ENCODE measurements around the gene CUX1. TPM values are rescaled to one million over a fixed set of nuclear protein-coding genes. Genes with fewer than 3 reads are reported as not detected.

The CUX1 gene
- total and polyA plus RNA-seq, 10 of the 15 experiments (the other 5 are each of a cell fraction or from before 2014, with no cell fraction given) = 6.1 to 48.6 (median 25.9) TPM

DNA sequence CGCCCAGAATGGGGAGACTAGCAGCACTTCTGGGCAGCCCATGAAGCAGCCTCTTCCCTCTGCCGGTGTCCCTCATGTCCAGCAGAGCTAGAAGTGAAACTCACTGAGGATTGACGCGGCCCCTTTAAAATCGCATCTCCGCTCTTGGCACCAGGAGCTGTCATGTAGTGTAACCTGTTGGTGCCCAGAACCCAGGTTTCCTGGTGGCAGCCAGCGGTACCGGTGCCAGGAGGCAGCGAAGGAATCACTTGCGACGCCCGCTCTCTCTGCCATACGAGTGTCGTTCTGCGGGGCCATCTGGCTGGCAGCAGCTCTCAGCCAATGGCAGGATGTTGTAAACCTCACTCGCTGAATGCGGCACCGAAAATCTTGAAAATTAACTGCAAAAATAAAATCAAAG, 82.7 kb downstream of the CUX1 start (continued):
- TF ChIP-seq, protein P1, sequence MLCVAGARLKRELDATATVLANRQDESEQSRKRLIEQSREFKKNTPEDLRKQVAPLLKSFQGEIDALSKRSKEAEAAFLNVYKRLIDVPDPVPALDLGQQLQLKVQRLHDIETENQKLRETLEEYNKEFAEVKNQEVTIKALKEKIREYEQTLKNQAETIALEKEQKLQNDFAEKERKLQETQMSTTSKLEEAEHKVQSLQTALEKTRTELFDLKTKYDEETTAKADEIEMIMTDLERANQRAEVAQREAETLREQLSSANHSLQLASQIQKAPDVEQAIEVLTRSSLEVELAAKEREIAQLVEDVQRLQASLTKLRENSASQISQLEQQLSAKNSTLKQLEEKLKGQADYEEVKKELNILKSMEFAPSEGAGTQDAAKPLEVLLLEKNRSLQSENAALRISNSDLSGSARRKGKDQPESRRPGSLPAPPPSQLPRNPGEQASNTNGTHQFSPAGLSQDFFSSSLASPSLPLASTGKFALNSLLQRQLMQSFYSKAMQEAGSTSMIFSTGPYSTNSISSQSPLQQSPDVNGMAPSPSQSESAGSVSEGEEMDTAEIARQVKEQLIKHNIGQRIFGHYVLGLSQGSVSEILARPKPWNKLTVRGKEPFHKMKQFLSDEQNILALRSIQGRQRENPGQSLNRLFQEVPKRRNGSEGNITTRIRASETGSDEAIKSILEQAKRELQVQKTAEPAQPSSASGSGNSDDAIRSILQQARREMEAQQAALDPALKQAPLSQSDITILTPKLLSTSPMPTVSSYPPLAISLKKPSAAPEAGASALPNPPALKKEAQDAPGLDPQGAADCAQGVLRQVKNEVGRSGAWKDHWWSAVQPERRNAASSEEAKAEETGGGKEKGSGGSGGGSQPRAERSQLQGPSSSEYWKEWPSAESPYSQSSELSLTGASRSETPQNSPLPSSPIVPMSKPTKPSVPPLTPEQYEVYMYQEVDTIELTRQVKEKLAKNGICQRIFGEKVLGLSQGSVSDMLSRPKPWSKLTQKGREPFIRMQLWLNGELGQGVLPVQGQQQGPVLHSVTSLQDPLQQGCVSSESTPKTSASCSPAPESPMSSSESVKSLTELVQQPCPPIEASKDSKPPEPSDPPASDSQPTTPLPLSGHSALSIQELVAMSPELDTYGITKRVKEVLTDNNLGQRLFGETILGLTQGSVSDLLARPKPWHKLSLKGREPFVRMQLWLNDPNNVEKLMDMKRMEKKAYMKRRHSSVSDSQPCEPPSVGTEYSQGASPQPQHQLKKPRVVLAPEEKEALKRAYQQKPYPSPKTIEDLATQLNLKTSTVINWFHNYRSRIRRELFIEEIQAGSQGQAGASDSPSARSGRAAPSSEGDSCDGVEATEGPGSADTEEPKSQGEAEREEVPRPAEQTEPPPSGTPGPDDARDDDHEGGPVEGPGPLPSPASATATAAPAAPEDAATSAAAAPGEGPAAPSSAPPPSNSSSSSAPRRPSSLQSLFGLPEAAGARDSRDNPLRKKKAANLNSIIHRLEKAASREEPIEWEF (IDR thresholded peaks at IDR 0.05; ENCODE audit: insufficient replicate concordance, low read depth, low read length) = no peak
- TF ChIP-seq, protein P2, sequence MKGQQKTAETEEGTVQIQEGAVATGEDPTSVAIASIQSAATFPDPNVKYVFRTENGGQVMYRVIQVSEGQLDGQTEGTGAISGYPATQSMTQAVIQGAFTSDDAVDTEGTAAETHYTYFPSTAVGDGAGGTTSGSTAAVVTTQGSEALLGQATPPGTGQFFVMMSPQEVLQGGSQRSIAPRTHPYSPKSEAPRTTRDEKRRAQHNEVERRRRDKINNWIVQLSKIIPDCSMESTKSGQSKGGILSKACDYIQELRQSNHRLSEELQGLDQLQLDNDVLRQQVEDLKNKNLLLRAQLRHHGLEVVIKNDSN (IDR thresholded peaks at IDR 0.05; ENCODE audit: borderline replicate concordance, extremely low read length, insufficient read depth, low read depth, low read length) = no peak
- TF ChIP-seq MYB (IDR thresholded peaks at IDR 0.05; ENCODE audit: borderline replicate concordance, low read depth, low read length) (no peak), ESRRA (IDR thresholded peaks at IDR 0.05; ENCODE audit: low read length) (no peak)
